HG02798 (cell line): ENCODE data around the gene RTL5.

Experiments
- ATAC-seq: cut with Tn5 transposase; IDR thresholded peaks from one replicate; pipeline ENCODE4 v1.9.1; 2021; ENCODE audit warnings: mild to moderate bottlenecking; ENCODE audit not compliant: unreplicated experiment, poor library complexity

The RTL5 gene

GRCh38 chrX:72130762-72131250 is 909 bp downstream of the RTL5 start:
- no peak for ATAC-seq

- no peak for ATAC-seq
These were observed 1.5 kb downstream of the RTL5 start for GRCh38 chrX:72130156-72130761.

GRCh38 chrX:72129661-72130060 is 2.1 kb downstream of the RTL5 start:
- ATAC-seq = no peak

- no peak for ATAC-seq
These were observed 2.8 kb downstream of the RTL5 start for GRCh38 chrX:72128881-72129280.

GRCh38 chrX:72128183-72128834 is 3.4 kb downstream of the RTL5 start:
- no peak for ATAC-seq

- ATAC-seq = no peak
These were observed 4.4 kb downstream of the RTL5 start for GRCh38 chrX:72127332-72127731.

- ATAC-seq = peak; percentile 82
These were observed 5.1 kb downstream of the RTL5 start for GRCh38 chrX:72126539-72127140.

GRCh38 chrX:72126048-72126415 is 5.7 kb downstream of the RTL5 start:
- no peak for ATAC-seq

- no peak for ATAC-seq
These were observed 6.2 kb downstream of the RTL5 start for GRCh38 chrX:72125331-72126047.

- ATAC-seq = no peak
These were observed 7.0 kb downstream of the RTL5 start for GRCh38 chrX:72124540-72125201.

- ATAC-seq = no peak
These were observed 8.1 kb downstream of the RTL5 start for GRCh38 chrX:72123471-72124185.

GRCh38 chrX:72122621-72123337 is 8.9 kb downstream of the RTL5 start:
- ATAC-seq = no peak

GRCh38 chrX:72121383-72121782 is 10.3 kb downstream of the RTL5 start:
- ATAC-seq = no peak

- ATAC-seq = no peak
These were observed 10.9 kb downstream of the RTL5 start for GRCh38 chrX:72120837-72121236.

GRCh38 chrX:72117636-72118210 is 14.0 kb downstream of the RTL5 start:
- no peak for ATAC-seq

- no peak for ATAC-seq
These were observed 16.3 kb downstream of the RTL5 start for GRCh38 chrX:72115380-72115779.

- no peak for ATAC-seq
These were observed 16.9 kb downstream of the RTL5 start for GRCh38 chrX:72114807-72115206.

GRCh38 chrX:72114306-72114705 is 17.4 kb downstream of the RTL5 start:
- ATAC-seq = no peak

- no peak for ATAC-seq
These were observed 18.3 kb downstream of the RTL5 start for GRCh38 chrX:72113461-72113860.
